Liver (tissue), 9 donors: ENCODE data around the gene PIK3CA. TPM values are rescaled to one million over a fixed set of nuclear protein-coding genes. Genes with fewer than 3 reads are reported as not detected.

ENCODE experiments used
- DNase-seq: peaks from one replicate; pipeline ENCODE4 v3.0.0-alpha.2; 2017; ENCODE audit warnings: low spot score
- H3K27ac ChIP-seq, 2 donors: one replicate each; pipeline ENCODE4 v1.7.0; 2013; ENCODE audit warnings: inconsistent platforms in 2 of 2, low read length in 2 of 2, control low read depth in 1 of 2, low read depth in 1 of 2, mild to moderate bottlenecking in 1 of 2
- H3K27me3 ChIP-seq, 4 donors: one replicate each; pipeline versions ENCODE4 v1.6.1 to v1.7.0; 2013; ENCODE audit warnings: low read length in 3 of 4, inconsistent platforms in 1 of 4, mild to moderate bottlenecking in 1 of 4, moderate library complexity in 1 of 4; ENCODE audit not compliant: control insufficient read depth in 4 of 4, insufficient read depth in 4 of 4
- H3K36me3 ChIP-seq, 4 donors: one replicate each; pipeline versions ENCODE4 v1.6.1 to v1.7.0; 2013; ENCODE audit warnings: low read length in 3 of 4, mild to moderate bottlenecking in 3 of 4, low read depth in 1 of 4, moderate library complexity in 1 of 4; ENCODE audit not compliant: control insufficient read depth in 4 of 4, insufficient read depth in 3 of 4
- H3K4me1 ChIP-seq, 4 donors: one replicate each; pipeline versions ENCODE4 v1.6.1 to v1.7.0; 2013; ENCODE audit warnings: low read length in 3 of 4, mild to moderate bottlenecking in 3 of 4, moderate library complexity in 1 of 4; ENCODE audit not compliant: control insufficient read depth in 4 of 4, insufficient read depth in 4 of 4
- H3K4me3 ChIP-seq, 3 donors: one replicate each; pipeline versions ENCODE4 v1.6.1 to v1.7.0; 2013; ENCODE audit warnings: low read length in 3 of 3, control low read depth in 1 of 3, low read depth in 1 of 3, mild to moderate bottlenecking in 1 of 3
- H3K9ac ChIP-seq, 2 donors: one replicate each; pipeline ENCODE4 v1.7.0; 2013; ENCODE audit warnings: low read length in 2 of 2, mild to moderate bottlenecking in 2 of 2, moderate library complexity in 2 of 2, control low read depth in 1 of 2, low read depth in 1 of 2
- H3K9me3 ChIP-seq, 4 donors: one replicate each; pipeline versions ENCODE4 v1.6.1 to v1.7.0; 2013; ENCODE audit warnings: low read length in 3 of 4; ENCODE audit not compliant: control insufficient read depth in 4 of 4
- FOXA1 ChIP-seq: IDR thresholded peaks from 2 replicates; pipeline ENCODE4 v1.6.1; 2016; ENCODE audit warnings: antibody characterized with exemption
- FOXA2 ChIP-seq: IDR thresholded peaks from 2 replicates; pipeline ENCODE4 v1.6.1; 2016; ENCODE audit warnings: antibody characterized with exemption
- GABPA ChIP-seq, 2 donors: IDR thresholded peaks in 1 of 2; conservative IDR thresholded peaks in 1 of 2; 2 replicates each; pipeline ENCODE4 v1.6.1; 2016; ENCODE audit warnings: antibody characterized with exemption in 2 of 2, mild to moderate bottlenecking in 1 of 2, moderate library complexity in 1 of 2
- HNF4A ChIP-seq, 2 donors: conservative IDR thresholded peaks; 2 replicates each; pipeline ENCODE4 v1.6.1; 2016; ENCODE audit warnings: antibody characterized with exemption in 2 of 2, mild to moderate bottlenecking in 2 of 2
- HNF4G ChIP-seq: IDR thresholded peaks from 2 replicates; pipeline ENCODE4 v1.6.1; 2016; ENCODE audit warnings: antibody characterized with exemption
- JUND ChIP-seq, 2 donors: IDR thresholded peaks; 2 replicates each; pipeline ENCODE4 v1.6.1; 2016; ENCODE audit warnings: antibody characterized with exemption in 2 of 2
- NR2F2 ChIP-seq: IDR thresholded peaks from 2 replicates; pipeline ENCODE4 v1.6.1; 2016; ENCODE audit warnings: antibody characterized with exemption
- RAD21 ChIP-seq, 2 donors: IDR thresholded peaks; 2 replicates each; pipeline ENCODE4 v1.6.1; 2016; ENCODE audit warnings: antibody characterized with exemption in 2 of 2, mild to moderate bottlenecking in 2 of 2
- RXRA ChIP-seq, 2 donors: IDR thresholded peaks; 2 replicates each; pipeline ENCODE4 v1.6.1; 2017 to 2018; ENCODE audit warnings: antibody characterized with exemption in 2 of 2, mild to moderate bottlenecking in 1 of 2
- SP1 ChIP-seq: IDR thresholded peaks from 2 replicates; pipeline ENCODE4 v1.6.1; 2018; ENCODE audit warnings: antibody characterized with exemption, mild to moderate bottlenecking
- TAF1 ChIP-seq: conservative IDR thresholded peaks from 2 replicates; pipeline ENCODE4 v1.6.1; 2016; ENCODE audit warnings: antibody characterized with exemption, mild to moderate bottlenecking
- YY1 ChIP-seq: IDR thresholded peaks from 2 replicates; pipeline ENCODE4 v1.6.1; 2016; ENCODE audit warnings: antibody characterized with exemption, mild to moderate bottlenecking
- WGBS: extraction: QIAGEN DNeasy Blood & Tissue Kit; methylation state at CpG from one replicate; pipeline ENCODE4 v1.1.7; 2013; 5-methylcytosine and 5-hydroxymethylcytosine counted together
- polyA plus RNA-seq, 2 donors: library from polyadenylated mRNA; stranded (reverse) in 1 of 2; unstranded in 1 of 2; fragments of 200-250 nt in 1 of 2; fragments of >200 nt in 1 of 2; fragmentation: Nextera tagmentation in 1 of 2; extraction: Ambion mirVana in 1 of 2; gene quantifications; one replicate each; pipeline versions ENCODE4 v1.2.1 to v1.2.3, GENCODE V29; 2013 to 2015
- total RNA-seq, 2 donors: library from RNA; depleted of rRNA; stranded (reverse); fragments of >200 nt; gene quantifications; one replicate each; pipeline ENCODE4 v1.2.3, GENCODE V29; 2014
- TF ChIP-seq, protein P1 (sequence below): IDR thresholded peaks from 2 replicates; pipeline ENCODE4 v1.6.1; 2016; ENCODE audit warnings: antibody characterized with exemption
- TF ChIP-seq, protein P2 (sequence below): IDR thresholded peaks from 2 replicates; pipeline ENCODE4 v1.6.1; 2016; ENCODE audit warnings: antibody characterized with exemption
- TF ChIP-seq, protein P3 (sequence below): IDR thresholded peaks from 2 replicates; pipeline ENCODE4 v1.6.1; 2016; ENCODE audit warnings: antibody characterized with exemption, mild to moderate bottlenecking
- TF ChIP-seq, protein P4 (sequence below): IDR thresholded peaks from 2 replicates; pipeline ENCODE4 v1.6.1; 2016; ENCODE audit warnings: antibody characterized with exemption
- donor health status: healthy.
- donor health status: healthy.
- donor health status: healthy.
- donor health status: healthy.
- donor health status: healthy.

Gene PIK3CA
- total and polyA plus RNA-seq, 4 donors, result 3.6 to 14.6 (median 7.2) TPM

DNA sequence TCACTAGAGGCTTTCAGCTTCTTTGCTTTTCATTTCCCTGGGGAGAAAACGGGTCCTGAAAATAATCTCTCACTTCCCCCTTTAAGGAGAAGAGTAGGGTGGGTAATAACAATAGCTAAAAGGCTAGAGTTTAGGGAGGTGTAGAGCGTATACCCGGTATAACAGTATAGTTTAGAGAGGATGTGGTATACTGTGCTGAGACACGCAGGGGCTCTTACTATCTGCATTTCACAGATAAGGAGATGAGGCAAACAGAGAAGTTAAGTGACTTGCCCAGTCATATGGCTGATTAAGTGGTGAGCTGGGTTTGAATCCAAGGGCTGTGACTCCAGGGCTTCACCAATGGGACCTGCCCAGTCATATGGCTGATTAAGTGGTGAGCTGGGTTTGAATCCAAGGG lies 117.7 kb downstream of the PIK3CA start (continued):
- no peak for TF ChIP-seq HNF4A (conservative IDR thresholded peaks at IDR 0.05)
- no peak for TF ChIP-seq RXRA (IDR thresholded peaks at IDR 0.05)

DNA sequence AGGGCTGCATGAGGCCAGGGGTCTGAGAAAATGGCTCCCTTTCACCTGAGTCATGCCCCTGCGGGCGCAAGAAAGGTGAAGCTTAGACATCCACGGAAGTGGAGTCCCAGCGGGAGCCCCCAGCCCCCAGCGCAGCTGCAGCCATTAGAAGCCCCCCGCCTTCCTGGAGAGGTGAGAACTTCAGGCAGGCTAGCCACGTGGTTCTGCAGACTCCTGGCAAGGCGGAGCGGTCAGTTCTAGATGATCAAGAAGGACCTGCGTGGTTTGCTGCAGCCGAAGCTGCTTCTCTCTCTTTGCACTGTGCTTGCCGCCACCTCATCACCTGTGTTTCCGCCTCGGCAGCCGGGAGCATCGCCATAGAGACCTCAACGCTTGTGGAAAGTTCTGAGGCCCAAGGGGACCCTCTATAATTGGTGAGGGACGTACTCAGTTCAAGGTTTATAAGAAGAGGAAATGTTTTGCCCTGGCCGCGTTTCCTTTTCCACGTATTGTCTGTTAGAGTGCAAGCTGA lies 118.6 kb downstream of the PIK3CA start:
- Histone ChIP-seq H3K9ac (no peak overlapping the region), H3K9me3 (no peaks in the 10 kb centered on the region), H3K4me1 (no peaks in the 10 kb centered on the region), H3K27me3 (peaks cover 0 to 3% (median 0%) of the 10 kb centered on the region in 4 donors), H3K27ac (no peak overlapping the region), H3K36me3 (no peaks in the 10 kb centered on the region), H3K4me3 (no peak overlapping the region)
- DNase-seq, result no peak
- TF ChIP-seq RXRA (IDR thresholded peaks at IDR 0.05), result no peak
- WGBS, result 82% methylated on average over 21 of the region's 21 CpGs

DNA sequence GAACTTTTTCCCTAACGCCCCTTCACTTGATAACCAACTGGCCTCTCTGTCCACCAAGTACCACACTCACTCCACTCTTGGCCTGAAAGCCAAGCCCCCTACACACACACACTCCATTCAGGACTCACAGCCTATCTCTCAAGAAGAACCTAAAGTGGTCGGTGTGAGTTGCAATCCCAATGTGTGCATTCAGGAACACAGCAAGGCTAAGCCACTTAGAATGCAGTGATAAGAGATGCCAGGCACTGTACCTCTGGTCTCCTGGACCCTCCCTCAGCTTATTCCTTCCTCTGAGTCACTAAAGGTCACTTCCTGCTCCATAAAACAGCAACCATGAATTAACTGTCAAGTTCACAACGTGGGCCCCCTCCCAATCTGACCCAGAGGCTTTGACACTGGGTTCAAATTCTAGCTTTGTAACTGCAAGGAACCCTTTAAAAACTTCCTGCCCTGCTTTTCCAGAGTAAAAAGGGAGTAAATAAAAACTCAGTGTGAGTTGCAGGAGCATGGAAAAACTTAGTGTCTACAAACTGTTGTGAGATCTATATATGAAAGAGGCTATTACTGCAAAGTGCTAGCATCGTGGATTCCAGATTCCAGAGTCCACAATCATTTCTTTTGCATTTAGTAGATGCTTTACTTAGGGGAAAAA lies 120.4 kb downstream of the PIK3CA start:
- Histone ChIP-seq H3K4me1 (no peaks in the 10 kb centered on the region), H3K27ac (no peak overlapping the region), H3K36me3 (no peaks in the 10 kb centered on the region)

More for the DNA sequence above, 120.4 kb downstream of the PIK3CA start:
- TF ChIP-seq, protein P1, sequence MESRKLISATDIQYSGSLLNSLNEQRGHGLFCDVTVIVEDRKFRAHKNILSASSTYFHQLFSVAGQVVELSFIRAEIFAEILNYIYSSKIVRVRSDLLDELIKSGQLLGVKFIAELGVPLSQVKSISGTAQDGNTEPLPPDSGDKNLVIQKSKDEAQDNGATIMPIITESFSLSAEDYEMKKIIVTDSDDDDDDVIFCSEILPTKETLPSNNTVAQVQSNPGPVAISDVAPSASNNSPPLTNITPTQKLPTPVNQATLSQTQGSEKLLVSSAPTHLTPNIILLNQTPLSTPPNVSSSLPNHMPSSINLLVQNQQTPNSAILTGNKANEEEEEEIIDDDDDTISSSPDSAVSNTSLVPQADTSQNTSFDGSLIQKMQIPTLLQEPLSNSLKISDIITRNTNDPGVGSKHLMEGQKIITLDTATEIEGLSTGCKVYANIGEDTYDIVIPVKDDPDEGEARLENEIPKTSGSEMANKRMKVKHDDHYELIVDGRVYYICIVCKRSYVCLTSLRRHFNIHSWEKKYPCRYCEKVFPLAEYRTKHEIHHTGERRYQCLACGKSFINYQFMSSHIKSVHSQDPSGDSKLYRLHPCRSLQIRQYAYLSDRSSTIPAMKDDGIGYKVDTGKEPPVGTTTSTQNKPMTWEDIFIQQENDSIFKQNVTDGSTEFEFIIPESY, result no peak
- TF ChIP-seq FOXA2, result no peak
- TF ChIP-seq RAD21 (IDR thresholded peaks at IDR 0.05), result no peak
- TF ChIP-seq HNF4G, result no peak
- TF ChIP-seq JUND (IDR thresholded peaks at IDR 0.05), result no peak
- no peak for TF ChIP-seq RXRA (IDR thresholded peaks at IDR 0.05)
- TF ChIP-seq, protein P2, sequence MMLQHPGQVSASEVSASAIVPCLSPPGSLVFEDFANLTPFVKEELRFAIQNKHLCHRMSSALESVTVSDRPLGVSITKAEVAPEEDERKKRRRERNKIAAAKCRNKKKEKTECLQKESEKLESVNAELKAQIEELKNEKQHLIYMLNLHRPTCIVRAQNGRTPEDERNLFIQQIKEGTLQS, result no peak
- TF ChIP-seq FOXA1, result no peak
- TF ChIP-seq YY1, result no peak
- TF ChIP-seq, protein P3, sequence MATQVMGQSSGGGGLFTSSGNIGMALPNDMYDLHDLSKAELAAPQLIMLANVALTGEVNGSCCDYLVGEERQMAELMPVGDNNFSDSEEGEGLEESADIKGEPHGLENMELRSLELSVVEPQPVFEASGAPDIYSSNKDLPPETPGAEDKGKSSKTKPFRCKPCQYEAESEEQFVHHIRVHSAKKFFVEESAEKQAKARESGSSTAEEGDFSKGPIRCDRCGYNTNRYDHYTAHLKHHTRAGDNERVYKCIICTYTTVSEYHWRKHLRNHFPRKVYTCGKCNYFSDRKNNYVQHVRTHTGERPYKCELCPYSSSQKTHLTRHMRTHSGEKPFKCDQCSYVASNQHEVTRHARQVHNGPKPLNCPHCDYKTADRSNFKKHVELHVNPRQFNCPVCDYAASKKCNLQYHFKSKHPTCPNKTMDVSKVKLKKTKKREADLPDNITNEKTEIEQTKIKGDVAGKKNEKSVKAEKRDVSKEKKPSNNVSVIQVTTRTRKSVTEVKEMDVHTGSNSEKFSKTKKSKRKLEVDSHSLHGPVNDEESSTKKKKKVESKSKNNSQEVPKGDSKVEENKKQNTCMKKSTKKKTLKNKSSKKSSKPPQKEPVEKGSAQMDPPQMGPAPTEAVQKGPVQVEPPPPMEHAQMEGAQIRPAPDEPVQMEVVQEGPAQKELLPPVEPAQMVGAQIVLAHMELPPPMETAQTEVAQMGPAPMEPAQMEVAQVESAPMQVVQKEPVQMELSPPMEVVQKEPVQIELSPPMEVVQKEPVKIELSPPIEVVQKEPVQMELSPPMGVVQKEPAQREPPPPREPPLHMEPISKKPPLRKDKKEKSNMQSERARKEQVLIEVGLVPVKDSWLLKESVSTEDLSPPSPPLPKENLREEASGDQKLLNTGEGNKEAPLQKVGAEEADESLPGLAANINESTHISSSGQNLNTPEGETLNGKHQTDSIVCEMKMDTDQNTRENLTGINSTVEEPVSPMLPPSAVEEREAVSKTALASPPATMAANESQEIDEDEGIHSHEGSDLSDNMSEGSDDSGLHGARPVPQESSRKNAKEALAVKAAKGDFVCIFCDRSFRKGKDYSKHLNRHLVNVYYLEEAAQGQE, result no peak
- no peak for TF ChIP-seq NR2F2
- TF ChIP-seq HNF4A (conservative IDR thresholded peaks at IDR 0.05), result no peak
- TF ChIP-seq, protein P4, sequence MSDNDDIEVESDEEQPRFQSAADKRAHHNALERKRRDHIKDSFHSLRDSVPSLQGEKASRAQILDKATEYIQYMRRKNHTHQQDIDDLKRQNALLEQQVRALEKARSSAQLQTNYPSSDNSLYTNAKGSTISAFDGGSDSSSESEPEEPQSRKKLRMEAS, result no peak
- TF ChIP-seq SP1, result no peak
- TF ChIP-seq TAF1, result no peak
- no peak for TF ChIP-seq GABPA (IDR thresholded peaks at IDR 0.05 in 1 of 2, conservative IDR thresholded peaks at IDR 0.05 in 1 of 2)
- Histone ChIP-seq H3K4me3 (no peak overlapping the region), H3K9me3 (no peaks in the 10 kb centered on the region), H3K27me3 (peaks cover 0 to 3% (median 0%) of the 10 kb centered on the region in 4 donors), H3K9ac (no peak overlapping the region)
- 45% methylated on average over 4 of the region's 4 CpGs for WGBS
- no peak for DNase-seq
